IMR-90 (cell line): ENCODE results near the gene PCDHGA3. TPM values are rescaled to one million over a fixed set of nuclear protein-coding genes. Genes with fewer than 3 reads are reported as not detected.
A peak's percentile ranks its signal among the peaks of the same experiment; 100 is the strongest.

Experiments
- ATAC-seq: fragments of 200-7000 bp; cut with Tn5 transposase; 2 replicates; pipeline ENCODE4 v1.9.1; 2020; ENCODE audit warnings: low read depth, mild to moderate bottlenecking, moderate library complexity
- BruUV-seq: library from RNA; stranded (reverse); fragments of 400-500 nt; replicated peaks from 2 replicates; lab custom pipeline; 2021; lab: Mats Ljungman, UMichigan
- CTCF ChIA-PET: fragments of 300-600 bp; formaldehyde crosslinking; extraction: SDS; loops from one replicate; lab custom pipeline; 2021; ENCODE audit warnings: antibody characterized with exemption; lab: Yijun Ruan, JAX
- POLR2A ChIA-PET: fragments of 300-600 bp; sonication (Branson Sonifier 250); formaldehyde crosslinking; loops from one replicate; lab custom pipeline; 2022; ENCODE audit warnings: antibody characterized with exemption; ENCODE audit not compliant: unreplicated experiment; lab: Charles Lee
- DNase-seq: peaks from one replicate; pipeline ENCODE4 v3.0.0; 2013
- H2AFZ ChIP-seq: replicated peaks from 2 replicates; pipeline ENCODE3; 2013; ENCODE audit warnings: low read length, mild to moderate bottlenecking; ENCODE audit not compliant: poor library complexity
- H2AK5ac ChIP-seq: 2 replicates; pipeline ENCODE4 v1.6.1; 2013; ENCODE audit warnings: low read depth, low read length, inconsistent platforms
- H2AK9ac ChIP-seq: replicated peaks from 2 replicates; pipeline ENCODE3; 2013; ENCODE audit warnings: mild to moderate bottlenecking, low read depth, low read length, moderate library complexity; ENCODE audit not compliant: poor library complexity
- H2BK120ac ChIP-seq: 2 replicates; pipeline ENCODE4 v1.6.1; 2013; ENCODE audit warnings: low read depth, low read length, inconsistent platforms
- H2BK15ac ChIP-seq: 3 replicates; pipeline ENCODE4 v1.6.1; 2013; ENCODE audit warnings: low read depth, low read length, inconsistent platforms
- H2BK20ac ChIP-seq: 2 replicates; pipeline ENCODE4 v1.6.1; 2013; ENCODE audit warnings: low read depth, mild to moderate bottlenecking, inconsistent platforms, low read length, moderate library complexity
- H2BK5ac ChIP-seq: 2 replicates; pipeline ENCODE4 v1.6.1; 2013; ENCODE audit warnings: mild to moderate bottlenecking, low read depth, low read length, inconsistent platforms; ENCODE audit not compliant: poor library complexity, severe bottlenecking
- H3K14ac ChIP-seq: replicated peaks from 2 replicates; pipeline ENCODE4 v1.6.1; 2013; ENCODE audit warnings: low read depth, low read length, inconsistent platforms
- H3K18ac ChIP-seq: 2 replicates; pipeline ENCODE4 v1.6.1; 2013; ENCODE audit warnings: low read depth, low read length, control low read depth
- H3K23ac ChIP-seq: 2 replicates; pipeline ENCODE4 v1.6.1; 2013; ENCODE audit warnings: low read depth, low read length, inconsistent platforms
- H3K27ac ChIP-seq: 2 replicates; pipeline ENCODE4 v1.5.1; 2013; ENCODE audit warnings: mild to moderate bottlenecking, control low read depth, low read length; ENCODE audit not compliant: insufficient read depth
- H3K27me3 ChIP-seq: 2 replicates; pipeline ENCODE4 v1.6.1; 2013; ENCODE audit warnings: low read length; ENCODE audit not compliant: control insufficient read depth, insufficient read depth
- H3K36me3 ChIP-seq: 2 replicates; pipeline ENCODE4 v1.6.1; 2013; ENCODE audit warnings: low read length, mixed read lengths; ENCODE audit not compliant: control insufficient read depth, insufficient read depth
- H3K4ac ChIP-seq: 2 replicates; pipeline ENCODE4 v1.6.1; 2013; ENCODE audit warnings: low read depth, low read length, inconsistent platforms
- H3K4me1 ChIP-seq: 2 replicates; pipeline ENCODE4 v1.6.1; 2013; ENCODE audit warnings: low read length, mixed read lengths; ENCODE audit not compliant: control insufficient read depth, insufficient read depth
- H3K4me2 ChIP-seq: 2 replicates; pipeline ENCODE4 v1.6.1; 2013; ENCODE audit warnings: low read depth, mild to moderate bottlenecking, control low read depth, low read length, moderate library complexity
- H3K4me3 ChIP-seq: 2 replicates; pipeline ENCODE4 v1.5.1; 2013; ENCODE audit warnings: low read depth, mild to moderate bottlenecking, control low read depth, low read length, moderate library complexity; ENCODE audit not compliant: insufficient read depth
- H3K56ac ChIP-seq: 2 replicates; pipeline ENCODE4 v1.6.1; 2013; ENCODE audit warnings: low read length, inconsistent platforms; ENCODE audit not compliant: insufficient read depth; ENCODE audit errors: extremely low read depth
- H3K79me1 ChIP-seq, 2 experiments: 2 replicates each; pipeline ENCODE4 v1.6.1; 2013; ENCODE audit warnings: low read length in 2 of 2, inconsistent platforms in 1 of 2, low read depth in 1 of 2
- H3K9ac ChIP-seq: 2 replicates; pipeline ENCODE4 v1.6.1; 2013; ENCODE audit warnings: low read depth, low read length, control low read depth
- H3K9me1 ChIP-seq: 2 replicates; pipeline ENCODE4 v1.6.1; 2013; ENCODE audit warnings: low read length, inconsistent platforms; ENCODE audit not compliant: insufficient read depth
- H3K9me3 ChIP-seq: 2 replicates; pipeline ENCODE4 v1.6.1; 2013; ENCODE audit warnings: low read length; ENCODE audit not compliant: control insufficient read depth, insufficient read depth
- H4K20me1 ChIP-seq: 2 replicates; pipeline ENCODE4 v1.6.1; 2013; ENCODE audit warnings: low read length, inconsistent platforms; ENCODE audit not compliant: insufficient read depth
- H4K5ac ChIP-seq: 2 replicates; pipeline ENCODE4 v1.6.1; 2013; ENCODE audit warnings: mild to moderate bottlenecking, low read depth, low read length, control low read depth
- H4K8ac ChIP-seq, 2 experiments: 2 replicates each; pipeline ENCODE4 v1.6.1; 2013; ENCODE audit warnings: low read depth in 2 of 2, low read length in 2 of 2, control low read depth in 1 of 2, inconsistent platforms in 1 of 2
- H4K91ac ChIP-seq: 2 replicates; pipeline ENCODE4 v1.6.1; 2013; ENCODE audit warnings: low read depth, low read length, inconsistent platforms; ENCODE audit not compliant: insufficient read depth
- CEBPB ChIP-seq: IDR thresholded peaks from 2 replicates; pipeline ENCODE4 v1.6.1; 2012; ENCODE audit warnings: low read depth, low read length, improper control_type of control experiment
- FOS ChIP-seq: fragments of 150-350 bp; IDR thresholded peaks from 2 replicates; pipeline ENCODE4 v1.6.1; 2016; ENCODE audit warnings: low read depth, low read length
- MAZ ChIP-seq: IDR thresholded peaks from 2 replicates; pipeline ENCODE4 v1.6.1; 2012; ENCODE audit warnings: low read depth, mild to moderate bottlenecking, low read length, improper control_type of control experiment, moderate library complexity, borderline replicate concordance
- MXI1 ChIP-seq: IDR thresholded peaks from 2 replicates; pipeline ENCODE4 v1.6.1; 2012; ENCODE audit warnings: low read depth, mild to moderate bottlenecking, low read length, moderate library complexity, borderline replicate concordance
- NFE2L2 ChIP-seq: fragments of 150-350 bp; IDR thresholded peaks from 2 replicates; pipeline ENCODE4 v1.6.1; 2016; ENCODE audit warnings: low read depth, mild to moderate bottlenecking, low read length
- POLR2A ChIP-seq: IDR thresholded peaks from 2 replicates; pipeline ENCODE4 v1.6.1; 2012; ENCODE audit warnings: mild to moderate bottlenecking, low read depth, low read length
- RAD21 ChIP-seq: IDR thresholded peaks from 2 replicates; pipeline ENCODE4 v1.6.1; 2012; ENCODE audit warnings: low read length, improper control_type of control experiment
- RCOR1 ChIP-seq: IDR thresholded peaks from 2 replicates; pipeline ENCODE4 v1.6.1; 2012; ENCODE audit warnings: mild to moderate bottlenecking, low read length, improper control_type of control experiment; ENCODE audit not compliant: insufficient replicate concordance
- RFX5 ChIP-seq: IDR thresholded peaks from 2 replicates; pipeline ENCODE4 v1.8.0; 2012; ENCODE audit warnings: low read depth, mild to moderate bottlenecking, low read length, moderate library complexity
- SMC3 ChIP-seq: fragments of 150-350 bp; IDR thresholded peaks from 2 replicates; pipeline ENCODE4 v1.6.1; 2016; ENCODE audit warnings: low read depth, mild to moderate bottlenecking, antibody characterized with exemption, low read length, moderate library complexity
- WGBS, 2 experiments: methylation state at CpG; one replicate each; pipeline versions ENCODE4 v1.1.5 to v1.1.7; 2013; ENCODE audit warnings: missing lambda C conversion rate in 2 of 2; ENCODE audit not compliant: insufficient read length in 1 of 2; ENCODE audit errors: extremely low coverage in 2 of 2; 5-methylcytosine and 5-hydroxymethylcytosine counted together
- dilution Hi-C: fragments of 300-500 bp; cut with HindIII; formaldehyde crosslinking; loops from one replicate; pipeline ENCODE4 v1.14.3; 2018; ENCODE audit warnings: low sequenced_read_pairs; ENCODE audit not compliant: unreplicated experiment
- in situ Hi-C: fragments of 300-500 bp; cut with MboI; formaldehyde crosslinking; loops from 3 replicates; pipeline ENCODE4 v1.14.3; 2019; ENCODE audit warnings: low sequenced_read_pairs, inconsistent platforms, mixed read lengths
- intact Hi-C: fragments of 100-400 bp; cut with micrococcal nuclease; formaldehyde crosslinking; loops from 2 replicates; pipeline ENCODE4 v1.10.0; 2022
- polyA plus RNA-seq, 3 experiments: library from polyadenylated mRNA; depleted of rRNA; stranded (reverse); fragments of >200 nt; gene quantifications; 2 replicates each; pipeline ENCODE4 v1.2.3, GENCODE V29; 2012; ENCODE audit warnings: low replicate concordance in 1 of 3
- total RNA-seq: library from RNA; depleted of rRNA; stranded (reverse); fragments of >200 nt; gene quantifications from 2 replicates; pipeline ENCODE4 v1.2.3, GENCODE V29; 2012
- TF ChIP-seq, protein P1 (sequence below): fragments of 150-350 bp; IDR thresholded peaks from 2 replicates; pipeline ENCODE4 v1.6.1; 2017; ENCODE audit warnings: mild to moderate bottlenecking, antibody characterized with exemption, low read length, low read depth
- TF ChIP-seq, protein P2 (sequence below): conservative IDR thresholded peaks from 2 replicates; pipeline ENCODE4 v1.5.1; 2012; ENCODE audit warnings: mild to moderate bottlenecking, low read depth, low read length, improper control_type of control experiment
- TF ChIP-seq, protein P3 (sequence below): fragments of 150-350 bp; IDR thresholded peaks from 2 replicates; pipeline ENCODE4 v1.6.1; 2016; ENCODE audit warnings: low read depth, mild to moderate bottlenecking, low read length, moderate library complexity, borderline replicate concordance

The PCDHGA3 gene
- total and polyA plus RNA-seq, 2 of the 4 experiments (the other 2 are of a cell fraction) = 1.4 to 1.6 TPM

DNA sequence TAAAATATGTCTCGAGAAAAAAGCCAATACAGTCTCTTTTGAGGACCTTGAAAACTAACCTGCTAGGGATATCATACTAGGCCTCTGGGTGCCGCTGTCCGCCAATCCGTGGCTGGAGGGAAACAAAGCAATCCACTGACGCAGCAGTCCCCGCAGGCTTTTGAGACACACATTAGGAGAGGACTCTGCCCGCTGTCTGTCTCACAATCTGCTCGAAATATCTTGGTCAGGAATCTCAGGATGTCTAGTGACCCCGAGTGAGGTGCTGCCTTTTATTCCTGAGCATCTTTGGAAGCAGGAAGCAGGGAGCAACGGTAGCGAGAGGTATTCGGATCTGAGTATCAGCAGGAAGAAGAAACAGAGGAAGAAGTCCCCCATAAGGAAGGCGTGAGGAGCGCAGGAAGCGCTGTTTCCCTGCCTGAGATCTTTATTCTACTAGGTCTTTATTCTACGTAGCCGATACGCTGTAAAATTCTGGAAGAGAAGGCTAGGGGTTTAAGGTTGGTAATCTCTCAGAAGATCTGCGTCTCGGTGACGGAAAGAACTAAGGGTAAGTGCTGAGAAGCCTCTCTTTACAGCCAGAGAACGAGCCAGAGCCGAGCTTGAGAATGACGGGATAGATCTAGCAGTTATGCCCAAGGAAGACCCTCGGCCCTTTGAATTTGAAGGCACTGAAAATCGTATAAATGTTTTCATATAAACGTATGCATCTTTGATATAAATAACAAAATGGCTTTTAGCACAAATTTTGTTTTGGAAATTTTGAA is 17.4 kb upstream of the PCDHGA3 start:
- WGBS, 2 experiments = 8% methylated on average over 12 of the region's 27 CpGs; no CpG with 5 or more reads in 1 of the 2 experiments
- Histone ChIP-seq H3K9me1 (no peaks in the 10 kb centered on the region), H3K4me2 (peak overlapping the region; percentile 97), H2AK9ac (no peak overlapping the region), H3K9me3 (peaks cover 15% of the 10 kb centered on the region; the same call in 1 of the 2 replicates), H4K5ac (peak overlapping the region; percentile 99), H3K18ac (peak overlapping the region; percentile 98), H2BK15ac (no peak overlapping the region; the same call in 2 of the 3 replicates), H2BK20ac (0 out of 2 replicates have a peak overlapping the region, but pooled peaks have one; percentile 6), H3K4me1 (no peaks in the 10 kb centered on the region), H2AK5ac (no peak overlapping the region), H2BK120ac (peak overlapping the region; percentile 89), H3K4me3 (peak overlapping the region; percentile 85), H3K27ac (peak overlapping the region; percentile 96), H3K4ac (peak overlapping the region; percentile 96), H3K56ac (peak overlapping the region; percentile 88), H3K27me3 (no peaks in the 10 kb centered on the region), H2AFZ (peak overlapping the region; percentile 95), H3K14ac (peak overlapping the region; percentile 98), H3K9ac (peak overlapping the region; percentile 100), H3K36me3 (peaks cover 2% of the 10 kb centered on the region), H4K91ac (peak overlapping the region; percentile 84), H4K8ac (peak overlapping the region; percentile 47 to 94), H2BK5ac (peak overlapping the region; percentile 87), H3K23ac (peak overlapping the region; percentile 85), H3K79me1 (no peaks in the 10 kb centered on the region; a peak in 1 of 4 replicates), H4K20me1 (no peaks in the 10 kb centered on the region)
- POLR2A ChIA-PET = no interaction called here
- BruUV-seq = no TSS peak
- intact Hi-C loops (loop anchor here (1.0 to 5.0 kb wide), 3 partner anchors 36 to 238 kb away; partner anchors contain the start of genes PCDHGA10 and PCDHGA5), in situ Hi-C loops (loop anchor here (5.0 kb wide), 1 partner anchor 236 kb away; no protein-coding TSS in a partner anchor), dilution Hi-C loops (no loop called here)
- CTCF ChIA-PET = interaction anchor here (0.6 to 1.1 kb wide), 5 partner anchors 11 to 234 kb away, joined by 3 to 4 read pairs (median 3); no protein-coding TSS in a partner anchor
- ATAC-seq = peak; percentile 98
- peak; percentile 82 for DNase-seq
- TF ChIP-seq MAZ (no peak), CEBPB (no peak), NFE2L2 (no peak), POLR2A (peak; percentile 53; the same call in 1 of the 2 replicates), RFX5 (no peak), MXI1 (no peak), FOS (no peak), SMC3 (peak; percentile 37), RAD21 (peak; percentile 64), RCOR1 (no peak)
- TF ChIP-seq, protein P1, sequence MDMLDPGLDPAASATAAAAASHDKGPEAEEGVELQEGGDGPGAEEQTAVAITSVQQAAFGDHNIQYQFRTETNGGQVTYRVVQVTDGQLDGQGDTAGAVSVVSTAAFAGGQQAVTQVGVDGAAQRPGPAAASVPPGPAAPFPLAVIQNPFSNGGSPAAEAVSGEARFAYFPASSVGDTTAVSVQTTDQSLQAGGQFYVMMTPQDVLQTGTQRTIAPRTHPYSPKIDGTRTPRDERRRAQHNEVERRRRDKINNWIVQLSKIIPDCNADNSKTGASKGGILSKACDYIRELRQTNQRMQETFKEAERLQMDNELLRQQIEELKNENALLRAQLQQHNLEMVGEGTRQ = no peak
- TF ChIP-seq, protein P2, sequence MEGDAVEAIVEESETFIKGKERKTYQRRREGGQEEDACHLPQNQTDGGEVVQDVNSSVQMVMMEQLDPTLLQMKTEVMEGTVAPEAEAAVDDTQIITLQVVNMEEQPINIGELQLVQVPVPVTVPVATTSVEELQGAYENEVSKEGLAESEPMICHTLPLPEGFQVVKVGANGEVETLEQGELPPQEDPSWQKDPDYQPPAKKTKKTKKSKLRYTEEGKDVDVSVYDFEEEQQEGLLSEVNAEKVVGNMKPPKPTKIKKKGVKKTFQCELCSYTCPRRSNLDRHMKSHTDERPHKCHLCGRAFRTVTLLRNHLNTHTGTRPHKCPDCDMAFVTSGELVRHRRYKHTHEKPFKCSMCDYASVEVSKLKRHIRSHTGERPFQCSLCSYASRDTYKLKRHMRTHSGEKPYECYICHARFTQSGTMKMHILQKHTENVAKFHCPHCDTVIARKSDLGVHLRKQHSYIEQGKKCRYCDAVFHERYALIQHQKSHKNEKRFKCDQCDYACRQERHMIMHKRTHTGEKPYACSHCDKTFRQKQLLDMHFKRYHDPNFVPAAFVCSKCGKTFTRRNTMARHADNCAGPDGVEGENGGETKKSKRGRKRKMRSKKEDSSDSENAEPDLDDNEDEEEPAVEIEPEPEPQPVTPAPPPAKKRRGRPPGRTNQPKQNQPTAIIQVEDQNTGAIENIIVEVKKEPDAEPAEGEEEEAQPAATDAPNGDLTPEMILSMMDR = peak; percentile 81
- TF ChIP-seq, protein P3, sequence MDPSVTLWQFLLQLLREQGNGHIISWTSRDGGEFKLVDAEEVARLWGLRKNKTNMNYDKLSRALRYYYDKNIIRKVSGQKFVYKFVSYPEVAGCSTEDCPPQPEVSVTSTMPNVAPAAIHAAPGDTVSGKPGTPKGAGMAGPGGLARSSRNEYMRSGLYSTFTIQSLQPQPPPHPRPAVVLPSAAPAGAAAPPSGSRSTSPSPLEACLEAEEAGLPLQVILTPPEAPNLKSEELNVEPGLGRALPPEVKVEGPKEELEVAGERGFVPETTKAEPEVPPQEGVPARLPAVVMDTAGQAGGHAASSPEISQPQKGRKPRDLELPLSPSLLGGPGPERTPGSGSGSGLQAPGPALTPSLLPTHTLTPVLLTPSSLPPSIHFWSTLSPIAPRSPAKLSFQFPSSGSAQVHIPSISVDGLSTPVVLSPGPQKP = no peak
